ENCODE data around the gene EYA2. TPM values are rescaled to one million over a fixed set of nuclear protein-coding genes. Genes with fewer than 3 reads are reported as not detected.

The EYA2 gene
- total RNA-seq, 1 experiment from 2014 or later = 0.33 TPM

DNA sequence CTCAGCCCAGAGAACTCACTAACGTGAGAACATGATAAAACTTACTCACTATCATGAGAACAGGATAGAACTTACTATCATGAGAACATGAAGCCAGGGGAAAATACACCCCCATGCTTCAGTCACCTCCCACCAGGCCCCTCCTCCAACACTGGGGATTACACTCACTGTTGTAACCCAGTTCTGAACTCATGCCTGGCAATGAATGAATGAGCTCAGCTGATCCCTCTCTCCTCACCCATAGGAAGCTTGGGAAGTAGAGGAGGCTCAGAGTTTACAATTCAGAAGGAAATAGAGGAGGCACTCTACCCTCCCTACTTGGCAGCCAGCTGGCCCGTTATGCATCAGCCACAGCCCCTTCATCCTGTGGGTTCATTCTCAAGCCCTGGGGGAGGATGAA is 102.5 kb downstream of the EYA2 start:
- H3K9me3 ChIP-seq (ENCODE audit: low read length) = no peaks in the 10 kb centered on the region
- H3F3A ChIP-seq (ENCODE audit: low read length, unreplicated experiment) = no peaks in the 10 kb centered on the region
- DNase-seq (no peak), ATAC-seq (no peak)
- H3K27ac ChIP-seq (ENCODE audit: low read length) = no peak overlapping the region
- ChIA-PET CTCF (no interaction called here), POLR2A (ENCODE audit: unreplicated experiment) (no interaction called here)
- no TSS peak for BruUV-seq (replicated peaks)
- H3K36me3 ChIP-seq (ENCODE audit: low read depth, low read length) = no peaks in the 10 kb centered on the region
- no peaks in the 10 kb centered on the region for H4K20me1 ChIP-seq (ENCODE audit: low read length)
- H3K4me2 ChIP-seq (ENCODE audit: low read length) = no peak overlapping the region
- intact Hi-C loops (cut with micrococcal nuclease) = no loop called here
- no peaks in the 10 kb centered on the region for H3K79me2 ChIP-seq (ENCODE audit: low read length)
- no peaks in the 10 kb centered on the region for H3K4me1 ChIP-seq (ENCODE audit: insufficient read depth, low read length)
- H3K9ac ChIP-seq (ENCODE audit: low read length) = no peak overlapping the region
- H3K9me2 ChIP-seq (replicated peaks; ENCODE audit: low read length) = no peaks in the 10 kb centered on the region
- H2AFZ ChIP-seq (ENCODE audit: low read length) = no peak overlapping the region
- no peak overlapping the region for H3K4me3 ChIP-seq (ENCODE audit: low read length)
- peaks cover 42% of the 10 kb centered on the region for H3K27me3 ChIP-seq (ENCODE audit: low read length)
- TF ChIP-seq, protein P1, sequence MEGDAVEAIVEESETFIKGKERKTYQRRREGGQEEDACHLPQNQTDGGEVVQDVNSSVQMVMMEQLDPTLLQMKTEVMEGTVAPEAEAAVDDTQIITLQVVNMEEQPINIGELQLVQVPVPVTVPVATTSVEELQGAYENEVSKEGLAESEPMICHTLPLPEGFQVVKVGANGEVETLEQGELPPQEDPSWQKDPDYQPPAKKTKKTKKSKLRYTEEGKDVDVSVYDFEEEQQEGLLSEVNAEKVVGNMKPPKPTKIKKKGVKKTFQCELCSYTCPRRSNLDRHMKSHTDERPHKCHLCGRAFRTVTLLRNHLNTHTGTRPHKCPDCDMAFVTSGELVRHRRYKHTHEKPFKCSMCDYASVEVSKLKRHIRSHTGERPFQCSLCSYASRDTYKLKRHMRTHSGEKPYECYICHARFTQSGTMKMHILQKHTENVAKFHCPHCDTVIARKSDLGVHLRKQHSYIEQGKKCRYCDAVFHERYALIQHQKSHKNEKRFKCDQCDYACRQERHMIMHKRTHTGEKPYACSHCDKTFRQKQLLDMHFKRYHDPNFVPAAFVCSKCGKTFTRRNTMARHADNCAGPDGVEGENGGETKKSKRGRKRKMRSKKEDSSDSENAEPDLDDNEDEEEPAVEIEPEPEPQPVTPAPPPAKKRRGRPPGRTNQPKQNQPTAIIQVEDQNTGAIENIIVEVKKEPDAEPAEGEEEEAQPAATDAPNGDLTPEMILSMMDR (conservative IDR thresholded peaks at IDR 0.05; ENCODE audit: low read depth, low read length) = no peak
- no peak for TF ChIP-seq EZH2 (IDR thresholded peaks at IDR 0.05; ENCODE audit: low read length, unreplicated experiment)
- no peak for TF ChIP-seq EZH2phosphoT487 (IDR thresholded peaks at IDR 0.05; ENCODE audit: borderline replicate concordance, low read length)

DNA sequence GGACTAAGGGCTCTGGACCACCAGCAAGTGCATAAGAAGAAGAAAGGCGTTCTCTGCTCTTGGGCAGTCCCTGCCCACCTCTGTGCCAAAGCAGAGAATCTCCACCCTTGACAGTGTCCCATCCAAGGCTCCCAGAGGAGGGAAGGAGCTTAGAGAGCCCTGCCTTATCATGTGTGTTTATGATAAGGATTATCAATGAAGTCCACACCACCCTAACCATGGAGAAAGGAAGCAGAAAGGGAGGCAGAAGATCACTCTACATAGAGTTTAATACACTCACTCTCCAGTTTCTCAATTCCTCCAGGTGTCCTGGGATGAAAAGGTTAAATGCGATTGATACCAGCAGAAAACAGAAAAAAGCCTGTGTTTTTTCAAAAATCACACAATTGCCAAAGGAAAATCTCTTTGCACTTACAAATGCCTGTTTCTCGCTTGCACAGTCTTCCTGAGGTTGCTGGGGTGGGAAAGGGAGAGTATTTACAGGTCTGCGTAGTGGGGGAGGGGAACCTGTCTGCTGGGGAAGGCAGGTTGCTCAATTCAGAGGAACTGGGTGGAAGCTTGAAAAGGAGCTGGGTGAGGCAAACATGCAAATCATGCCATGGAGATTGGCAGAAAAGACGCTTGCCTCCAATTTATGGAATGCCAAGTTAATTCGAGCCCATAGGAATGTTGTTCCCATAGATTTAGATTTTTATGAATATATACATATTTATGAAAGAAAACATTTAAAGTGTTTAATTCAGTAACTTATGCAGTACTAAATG is 104.0 kb downstream of the EYA2 start:
- Histone ChIP-seq H3F3A (ENCODE audit: low read length, unreplicated experiment) (no peaks in the 10 kb centered on the region), H3K9me2 (replicated peaks; ENCODE audit: low read length) (no peaks in the 10 kb centered on the region), H3K4me2 (ENCODE audit: low read length) (no peak overlapping the region), H3K4me3 (ENCODE audit: low read length) (no peak overlapping the region), H3K79me2 (ENCODE audit: low read length) (no peaks in the 10 kb centered on the region), H3K9me3 (ENCODE audit: low read length) (no peaks in the 10 kb centered on the region), H4K20me1 (ENCODE audit: low read length) (no peaks in the 10 kb centered on the region), H3K36me3 (ENCODE audit: low read depth, low read length) (no peaks in the 10 kb centered on the region), H3K9ac (ENCODE audit: low read length) (no peak overlapping the region), H3K27ac (ENCODE audit: low read length) (no peak overlapping the region), H3K4me1 (ENCODE audit: insufficient read depth, low read length) (no peaks in the 10 kb centered on the region), H2AFZ (ENCODE audit: low read length) (no peak overlapping the region), H3K27me3 (ENCODE audit: low read length) (peaks cover 48% of the 10 kb centered on the region)
- DNase-seq = no peak
- no TSS peak for BruUV-seq (replicated peaks)
- ChIA-PET POLR2A (ENCODE audit: unreplicated experiment) (no interaction called here), CTCF (no interaction called here)
- TF ChIP-seq EZH2 (IDR thresholded peaks at IDR 0.05; ENCODE audit: low read length, unreplicated experiment) = no peak
- TF ChIP-seq EZH2phosphoT487 (IDR thresholded peaks at IDR 0.05; ENCODE audit: borderline replicate concordance, low read length) = no peak
- TF ChIP-seq, protein P1 (conservative IDR thresholded peaks at IDR 0.05; ENCODE audit: low read depth, low read length) = no peak
- intact Hi-C loops (cut with micrococcal nuclease) = no loop called here
- ATAC-seq = no peak

DNA sequence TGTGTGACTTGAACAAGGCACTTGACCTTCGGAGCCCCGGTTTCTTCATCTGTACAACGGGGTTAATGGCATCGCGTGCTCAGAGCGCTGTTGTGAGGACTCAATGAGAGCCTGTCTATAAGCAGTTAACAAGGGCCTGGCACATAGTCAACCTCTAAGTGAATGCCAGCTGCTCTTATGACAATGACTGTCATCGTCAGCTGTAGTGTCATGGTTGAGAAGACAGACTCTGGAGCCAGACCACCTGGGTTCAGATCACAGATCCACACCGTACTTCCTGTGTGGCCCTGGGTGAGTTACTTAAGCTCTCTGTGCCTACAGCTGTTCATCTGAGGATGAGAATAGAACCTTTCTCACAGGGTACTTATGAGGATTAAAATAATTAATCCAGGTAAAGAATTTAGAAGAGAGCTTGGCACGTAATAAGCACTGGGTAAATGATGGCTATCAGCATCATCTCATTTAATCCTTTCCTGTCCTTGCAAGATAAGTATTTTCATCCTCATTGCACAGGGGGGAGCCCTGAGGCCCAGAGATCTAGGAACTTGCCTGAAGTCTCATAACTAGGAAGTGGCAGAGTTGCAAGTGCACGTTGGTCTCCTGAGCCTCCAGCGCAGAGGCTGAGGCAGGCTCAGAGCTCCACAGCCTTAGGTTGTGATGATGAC is 105.3 kb downstream of the EYA2 start:
- Histone ChIP-seq H3K9me2 (replicated peaks; ENCODE audit: low read length) (no peaks in the 10 kb centered on the region), H3K27ac (ENCODE audit: low read length) (no peak overlapping the region), H3F3A (ENCODE audit: low read length, unreplicated experiment) (no peaks in the 10 kb centered on the region), H3K36me3 (ENCODE audit: low read depth, low read length) (no peaks in the 10 kb centered on the region), H3K4me3 (ENCODE audit: low read length) (no peak overlapping the region), H3K79me2 (ENCODE audit: low read length) (no peaks in the 10 kb centered on the region), H4K20me1 (ENCODE audit: low read length) (no peaks in the 10 kb centered on the region), H3K9me3 (ENCODE audit: low read length) (no peaks in the 10 kb centered on the region), H3K27me3 (ENCODE audit: low read length) (peaks cover 58% of the 10 kb centered on the region), H3K9ac (ENCODE audit: low read length) (no peak overlapping the region), H3K4me2 (ENCODE audit: low read length) (no peak overlapping the region), H2AFZ (ENCODE audit: low read length) (no peak overlapping the region), H3K4me1 (ENCODE audit: insufficient read depth, low read length) (no peaks in the 10 kb centered on the region)
- ATAC-seq = no peak
- CTCF ChIA-PET = no interaction called here
- TF ChIP-seq, protein P1 (conservative IDR thresholded peaks at IDR 0.05; ENCODE audit: low read depth, low read length) = no peak
- TF ChIP-seq EZH2 (IDR thresholded peaks at IDR 0.05; ENCODE audit: low read length, unreplicated experiment) (no peak), EZH2phosphoT487 (IDR thresholded peaks at IDR 0.05; ENCODE audit: borderline replicate concordance, low read length) (no peak)
- POLR2A ChIA-PET (ENCODE audit: unreplicated experiment) = no interaction called here
- no peak for DNase-seq
- BruUV-seq (replicated peaks) = no TSS peak
- intact Hi-C loops (cut with micrococcal nuclease) = no loop called here
